PC-3 (cell line): ENCODE results near the gene COLEC11. TPM values are rescaled to one million over a fixed set of nuclear protein-coding genes. Genes with fewer than 3 reads are reported as not detected.
A peak's percentile ranks its signal among the peaks of the same experiment; 100 is the strongest.

ENCODE experiments used
- ATAC-seq: fragments of 200-7000 bp; cut with Tn5 transposase; 2 replicates; pipeline ENCODE4 v1.9.1; 2020; ENCODE audit warnings: mild to moderate bottlenecking, moderate library complexity
- BruUV-seq: library from RNA; stranded (reverse); fragments of 400-500 nt; replicated peaks from 2 replicates; lab custom pipeline; 2021; lab: Mats Ljungman, UMichigan
- CTCF ChIA-PET: fragments of 300-600 bp; sonication (Branson Sonifier 250); formaldehyde crosslinking; loops from one replicate; lab custom pipeline; 2022; ENCODE audit warnings: antibody characterized with exemption; lab: Charles Lee
- POLR2A ChIA-PET: fragments of 300-600 bp; sonication (Branson Sonifier 250); formaldehyde crosslinking; loops from one replicate; lab custom pipeline; 2022; ENCODE audit warnings: antibody characterized with exemption; ENCODE audit not compliant: unreplicated experiment; lab: Charles Lee
- DNase-seq: peaks from one replicate; pipeline ENCODE4 v3.0.0-alpha.2; 2015
- H2AFZ ChIP-seq: fragments of 300-600 bp; sonication (generic); 2 replicates; pipeline ENCODE4 v1.6.0; 2016; ENCODE audit warnings: antibody characterized with exemption, low read length
- H3F3A ChIP-seq: fragments of 300-600 bp; sonication (generic); one replicate; pipeline ENCODE4 v1.6.0; 2017; ENCODE audit warnings: antibody characterized with exemption, low read length, control low read depth, mild to moderate bottlenecking; ENCODE audit not compliant: unreplicated experiment
- H3K27ac ChIP-seq: fragments of 300-600 bp; sonication (generic); 2 replicates; pipeline ENCODE4 v1.5.1; 2016; ENCODE audit warnings: mild to moderate bottlenecking, low read length
- H3K27me3 ChIP-seq: fragments of 300-600 bp; sonication (generic); 2 replicates; pipeline ENCODE4 v1.6.1; 2016; ENCODE audit warnings: low read length, mixed read lengths
- H3K36me3 ChIP-seq: fragments of 300-600 bp; sonication (generic); 2 replicates; pipeline ENCODE4 v1.6.1; 2016; ENCODE audit warnings: low read depth, mixed run types, low read length, mixed read lengths
- H3K4me1 ChIP-seq: fragments of 300-600 bp; sonication (generic); 2 replicates; pipeline ENCODE4 v1.5.1; 2016; ENCODE audit warnings: low read length; ENCODE audit not compliant: insufficient read depth
- H3K4me2 ChIP-seq: fragments of 300-600 bp; sonication (generic); 2 replicates; pipeline ENCODE4 v1.6.0; 2016; ENCODE audit warnings: low read length
- H3K4me3 ChIP-seq: fragments of 300-600 bp; sonication (generic); 2 replicates; pipeline ENCODE4 v1.5.1; 2016; ENCODE audit warnings: mild to moderate bottlenecking, low read length, mixed read lengths
- H3K79me2 ChIP-seq: fragments of 300-600 bp; sonication (generic); 2 replicates; pipeline ENCODE4 v1.6.1; 2017; ENCODE audit warnings: low read length, mixed read lengths
- H3K9ac ChIP-seq: fragments of 300-600 bp; sonication (generic); 2 replicates; pipeline ENCODE4 v1.6.0; 2016; ENCODE audit warnings: mild to moderate bottlenecking, low read length
- H3K9me2 ChIP-seq: fragments of 300-600 bp; sonication (generic); replicated peaks from 2 replicates; pipeline ENCODE4 v1.6.1; 2016; ENCODE audit warnings: mixed run types, low read length, mixed read lengths
- H3K9me3 ChIP-seq: fragments of 300-600 bp; sonication (generic); 2 replicates; pipeline ENCODE4 v1.6.1; 2016; ENCODE audit warnings: low read length, mixed read lengths
- H4K20me1 ChIP-seq: fragments of 300-600 bp; sonication (generic); 2 replicates; pipeline ENCODE4 v1.6.1; 2016; ENCODE audit warnings: low read length, mixed read lengths
- CTCF ChIP-seq: fragments of 300-600 bp; sonication (generic); conservative IDR thresholded peaks from 2 replicates; pipeline ENCODE4 v1.5.1; 2017; ENCODE audit warnings: antibody characterized with exemption, low read depth, mild to moderate bottlenecking, low read length
- EZH2 ChIP-seq: fragments of 300-600 bp; sonication (generic); IDR thresholded peaks from one replicate; pipeline ENCODE4 v1.6.1; 2017; ENCODE audit warnings: antibody characterized with exemption, mild to moderate bottlenecking, low read length; ENCODE audit not compliant: unreplicated experiment
- EZH2phosphoT487 ChIP-seq: fragments of 300-600 bp; sonication (generic); IDR thresholded peaks from 2 replicates; pipeline ENCODE4 v1.6.1; 2018; ENCODE audit warnings: mild to moderate bottlenecking, antibody characterized with exemption, low read length, borderline replicate concordance
- intact Hi-C: fragments of 100-400 bp; cut with micrococcal nuclease; formaldehyde crosslinking; loops from 2 replicates; pipeline ENCODE4 v1.9.0; 2023
- total RNA-seq: library from RNA; depleted of rRNA; stranded (reverse); fragments of >200 nt; gene quantifications from 2 replicates; pipeline ENCODE4 v1.2.3, GENCODE V29; 2014

The COLEC11 gene
- total RNA-seq, 1 experiment from 2014 or later: 0.44 TPM

- no peaks in the 10 kb centered on the region for H4K20me1 ChIP-seq
- peak within 1 kb of the TSS; percentile 92 for H2AFZ ChIP-seq
- DNase-seq: peak; percentile 99
- no peaks in the 10 kb centered on the region for H3K9me2 ChIP-seq
- H3K9ac ChIP-seq: peak within 1 kb of the TSS; percentile 98
- peak within 1 kb of the TSS; percentile 73 for H3K4me3 ChIP-seq
- ChIA-PET POLR2A (interaction anchor here (0.6 to 0.8 kb wide), 2 partner anchors 12 to 35 kb away, joined by 3 to 14 read pairs; no protein-coding TSS in a partner anchor), CTCF (no interaction called here)
- peaks cover 58% of the 10 kb centered on the region for H3K79me2 ChIP-seq
- H3K27ac ChIP-seq: peak within 1 kb of the TSS; percentile 63
- no peaks in the 10 kb centered on the region for H3F3A ChIP-seq
- intact Hi-C loops: loop anchor here (1.0 kb wide), 2 partner anchors 17 to 181 kb away; partner anchors contain the start of genes EIPR1 and RPS7
- no peak for TF ChIP-seq CTCF
- no peak for TF ChIP-seq EZH2
- TF ChIP-seq EZH2phosphoT487: no peak
- ATAC-seq: peak; percentile 99
- H3K4me2 ChIP-seq: peak within 1 kb of the TSS; percentile 87
- peaks cover 17% of the 10 kb centered on the region for H3K4me1 ChIP-seq
- H3K9me3 ChIP-seq: no peaks in the 10 kb centered on the region
- H3K27me3 ChIP-seq: no peaks in the 10 kb centered on the region
- BruUV-seq: TSS peak; percentile 82
- peaks cover 31% of the 10 kb centered on the region for H3K36me3 ChIP-seq
Measured at GRCh38 chr2:3558205-3559014, 36.5 kb upstream of the COLEC11 start, which contains the start of gene RNASEH1. TSS of gene RNASEH1 (minus strand) at chr2:3558333. CDS start at chr2:3558260, 73 bp downstream.

- ATAC-seq (no peak), DNase-seq (no peak)
- TF ChIP-seq EZH2 (no peak), CTCF (no peak)
- Histone ChIP-seq H3K27me3 (no peaks in the 10 kb centered on the region), H3F3A (no peaks in the 10 kb centered on the region), H3K9ac (no peak overlapping the region), H3K4me3 (no peak overlapping the region), H3K79me2 (peaks cover 10% of the 10 kb centered on the region), H3K4me2 (no peak overlapping the region), H3K4me1 (peaks cover 9% of the 10 kb centered on the region), H3K36me3 (no peaks in the 10 kb centered on the region), H3K27ac (no peak overlapping the region), H4K20me1 (no peaks in the 10 kb centered on the region), H3K9me2 (no peaks in the 10 kb centered on the region), H3K9me3 (no peaks in the 10 kb centered on the region), H2AFZ (no peak overlapping the region)
- CTCF ChIA-PET: no interaction called here
- POLR2A ChIA-PET: no interaction called here
- intact Hi-C loops: no loop called here
- BruUV-seq: no TSS peak
Measured at GRCh38 chr2:3563521-3563976, 31.4 kb upstream of the COLEC11 start.

DNA sequence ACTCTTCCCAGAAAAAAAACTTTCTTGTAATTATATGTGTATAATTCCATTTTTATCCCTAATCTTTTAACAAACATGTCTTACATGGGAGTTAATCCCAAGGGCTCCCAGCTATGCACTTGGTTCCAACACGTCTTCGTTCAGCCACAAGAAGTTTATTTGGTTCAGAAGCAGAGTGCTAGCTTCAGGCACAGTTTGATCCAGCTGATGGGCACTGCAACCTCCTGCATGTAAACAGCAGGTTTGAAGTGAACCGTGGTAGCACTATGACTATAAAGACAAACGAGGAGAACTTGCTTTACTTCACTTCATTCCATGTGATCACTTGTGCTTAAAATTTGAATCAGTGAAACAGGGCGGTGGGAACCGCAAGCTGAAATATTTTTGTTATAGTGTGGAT lies 29.8 kb upstream of the COLEC11 start:
- no TSS peak for BruUV-seq
- TF ChIP-seq CTCF (no peak), EZH2phosphoT487 (no peak), EZH2 (no peak)

More for the DNA sequence above, 29.8 kb upstream of the COLEC11 start:
- no peak overlapping the region for H2AFZ ChIP-seq
- H3K27me3 ChIP-seq: no peaks in the 10 kb centered on the region
- ChIA-PET POLR2A (no interaction called here), CTCF (no interaction called here)
- no peak overlapping the region for H3K4me3 ChIP-seq
- H3K4me2 ChIP-seq: no peak overlapping the region
- DNase-seq (no peak), ATAC-seq (no peak)
- no peaks in the 10 kb centered on the region for H3K9me3 ChIP-seq
- H3K9me2 ChIP-seq: no peaks in the 10 kb centered on the region
- no peaks in the 10 kb centered on the region for H3K4me1 ChIP-seq
- H3K36me3 ChIP-seq: no peaks in the 10 kb centered on the region
- intact Hi-C loops: no loop called here
- no peaks in the 10 kb centered on the region for H3K79me2 ChIP-seq
- no peak overlapping the region for H3K27ac ChIP-seq
- H4K20me1 ChIP-seq: no peaks in the 10 kb centered on the region
- H3K9ac ChIP-seq: no peak overlapping the region
- H3F3A ChIP-seq: no peaks in the 10 kb centered on the region
